ENCODE results near the gene NCAM1.

DNA sequence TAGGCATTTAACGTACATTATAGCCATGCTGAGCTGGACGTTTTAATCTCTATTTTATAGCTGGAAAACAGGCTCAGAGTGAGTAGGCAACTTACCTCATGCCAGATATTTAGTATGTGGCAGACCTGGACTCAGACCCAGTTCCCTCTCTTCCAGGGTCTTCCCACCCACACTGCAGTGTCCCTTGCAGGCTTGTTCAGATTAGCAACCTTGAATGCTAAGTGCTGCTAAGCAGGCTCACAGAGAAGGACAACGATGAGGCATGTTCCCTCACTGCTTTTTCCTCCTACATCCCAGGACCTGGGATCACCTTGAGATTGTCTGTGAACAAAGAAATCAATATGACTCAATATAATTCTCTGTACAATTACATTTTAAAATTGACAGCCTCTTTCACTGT is 65.6 kb downstream of the NCAM1 start:
- TF ChIP-seq CTCF (IDR thresholded peaks at IDR 0.05), result no peak
- no peak for TF ChIP-seq POLR2A (IDR thresholded peaks at IDR 0.05)

Data from Peyer's patch (tissue), 4 donors.